H1 (cell line): ENCODE measurements around the gene DIAPH2. TPM values are rescaled to one million over a fixed set of nuclear protein-coding genes. Genes with fewer than 3 reads are reported as not detected.

Experiments used
- CTCF ChIA-PET: fragments of 300-600 bp; sonication (Branson Sonifier 250); formaldehyde crosslinking; loops from one replicate; lab custom pipeline; 2021; ENCODE audit not compliant: partially characterized antibody; lab: Charles Lee
- POLR2A ChIA-PET: fragments of 300-600 bp; sonication (Branson Sonifier 250); formaldehyde crosslinking; loops from one replicate; lab custom pipeline; 2021; ENCODE audit warnings: inconsistent platforms; ENCODE audit not compliant: partially characterized antibody; lab: Charles Lee
- DNase-seq, 2 experiments: peaks; one replicate each; pipeline versions ENCODE4 v3.0.0 to v3.0.0-alpha.2; 2010 to 2022; ENCODE audit warnings: low spot score in 2 of 2, low read depth in 1 of 2, mixed read lengths in 1 of 2
- FAIRE-seq: peaks from 2 replicates; lab custom pipeline; 2011; peaks lifted over from hg19 to GRCh38; lab: Jason Lieb, UNC
- H2AFZ ChIP-seq: 2 replicates; pipeline ENCODE4 v1.8.1; 2012; ENCODE audit warnings: low read length, inconsistent platforms
- H2AK5ac ChIP-seq: 2 replicates; pipeline ENCODE4 v1.6.1; 2013; ENCODE audit warnings: low read depth, low read length
- H2BK120ac ChIP-seq: replicated peaks from 2 replicates; pipeline ENCODE3; 2013; ENCODE audit warnings: low read depth, low read length, inconsistent platforms
- H2BK12ac ChIP-seq: 2 replicates; pipeline ENCODE4 v1.6.1; 2013; ENCODE audit warnings: low read depth, low read length
- H2BK15ac ChIP-seq: 2 replicates; pipeline ENCODE4 v1.6.1; 2013; ENCODE audit warnings: low read length
- H2BK20ac ChIP-seq: 2 replicates; pipeline ENCODE4 v1.6.1; 2013; ENCODE audit warnings: low read length
- H2BK5ac ChIP-seq: 2 replicates; pipeline ENCODE4 v1.6.1; 2013; ENCODE audit warnings: low read depth, low read length
- H3K14ac ChIP-seq: 2 replicates; pipeline ENCODE4 v1.6.1; 2013; ENCODE audit warnings: inconsistent platforms; ENCODE audit not compliant: insufficient read length
- H3K18ac ChIP-seq: 2 replicates; pipeline ENCODE4 v1.6.1; 2013; ENCODE audit warnings: low read length; ENCODE audit errors: extremely low read depth
- H3K23ac ChIP-seq: 2 replicates; pipeline ENCODE4 v1.6.1; 2013; ENCODE audit warnings: inconsistent platforms; ENCODE audit not compliant: insufficient read length
- H3K23me2 ChIP-seq: 2 replicates; pipeline ENCODE4 v1.6.1; 2013; ENCODE audit warnings: low read depth, low read length
- H3K27ac ChIP-seq: 2 replicates; pipeline ENCODE4 v1.6.1; 2011; ENCODE audit warnings: low read depth, low read length, inconsistent platforms
- H3K27me3 ChIP-seq, 4 experiments: replicated peaks in 1 of 4; 1 replicate in 1 of 4; 2 replicates in 3 of 4; pipeline versions ENCODE4 v1.6.1 to v1.8.1; 2011 to 2013; ENCODE audit warnings: low read length in 3 of 4, mild to moderate bottlenecking in 3 of 4, inconsistent platforms in 2 of 4, mixed read lengths in 2 of 4, moderate library complexity in 1 of 4; ENCODE audit not compliant: control insufficient read depth in 3 of 4, insufficient read depth in 3 of 4; ENCODE audit errors: extremely low read depth in 1 of 4
- H3K36me3 ChIP-seq, 4 experiments: 2 replicates each; pipeline versions ENCODE4 v1.6.1 to v1.8.1; 2011 to 2013; ENCODE audit warnings: mild to moderate bottlenecking in 4 of 4, low read length in 3 of 4, moderate library complexity in 2 of 4, control low read depth in 1 of 4, inconsistent platforms in 1 of 4; ENCODE audit not compliant: insufficient read depth in 4 of 4, control insufficient read depth in 2 of 4
- H3K4ac ChIP-seq: replicated peaks from 2 replicates; pipeline ENCODE3; 2013; ENCODE audit warnings: low read length, low read depth, mixed read lengths, inconsistent platforms; ENCODE audit not compliant: insufficient read length
- H3K4me1 ChIP-seq, 4 experiments: replicated peaks in 1 of 4; 1 replicate in 1 of 4; 2 replicates in 3 of 4; pipeline versions ENCODE4 v1.6.1 to v1.8.1; 2011 to 2013; ENCODE audit warnings: low read length in 3 of 4, inconsistent platforms in 2 of 4, mixed read lengths in 1 of 4; ENCODE audit not compliant: insufficient read depth in 4 of 4, control insufficient read depth in 3 of 4
- H3K4me2 ChIP-seq, 2 experiments: 2 replicates each; pipeline versions ENCODE4 v1.6.1 to v1.8.1; 2011 to 2013; ENCODE audit warnings: low read depth in 2 of 2, low read length in 2 of 2, control low read depth in 1 of 2, inconsistent platforms in 1 of 2, mild to moderate bottlenecking in 1 of 2; ENCODE audit not compliant: insufficient read depth in 1 of 2
- H3K4me3 ChIP-seq, 4 experiments: fragments of 200-600, 300-600 bp in 1 of 4; sonication (generic), shearing (Covaris generic), sonication (Bioruptor Twin) in 1 of 4; 2 replicates each; pipeline versions ENCODE4 v1.5.1 to v1.8.1; 2011 to 2016; ENCODE audit warnings: low read length in 4 of 4, low read depth in 3 of 4, control low read depth in 2 of 4, inconsistent platforms in 2 of 4, mild to moderate bottlenecking in 2 of 4, mixed read lengths in 1 of 4, moderate library complexity in 1 of 4; ENCODE audit not compliant: insufficient read depth in 2 of 4; ENCODE audit errors: extremely low read depth in 1 of 4
- H3K56ac ChIP-seq: replicated peaks from 2 replicates; pipeline ENCODE3; 2013; ENCODE audit warnings: low read depth, mild to moderate bottlenecking, mixed read lengths, low read length, inconsistent platforms; ENCODE audit not compliant: insufficient read length
- H3K79me1 ChIP-seq: 2 replicates; pipeline ENCODE4 v1.6.1; 2013; ENCODE audit warnings: low read depth, low read length, control low read depth
- H3K79me2 ChIP-seq, 2 experiments: 2 replicates each; pipeline versions ENCODE4 v1.6.1 to v1.8.1; 2012 to 2013; ENCODE audit warnings: low read length in 2 of 2, mild to moderate bottlenecking in 2 of 2, inconsistent platforms in 1 of 2; ENCODE audit not compliant: insufficient read depth in 2 of 2, control insufficient read depth in 1 of 2
- H3K9ac ChIP-seq, 4 experiments: replicated peaks in 1 of 4; 1 replicate in 1 of 4; 2 replicates in 3 of 4; pipeline versions ENCODE4 v1.6.1 to v1.8.1; 2011 to 2013; ENCODE audit warnings: low read depth in 3 of 4, low read length in 3 of 4, control low read depth in 2 of 4, mild to moderate bottlenecking in 2 of 4, moderate library complexity in 2 of 4, inconsistent platforms in 1 of 4; ENCODE audit errors: extremely low read depth in 1 of 4
- H3K9me3 ChIP-seq, 2 experiments: 2 replicates each; pipeline versions ENCODE4 v1.6.1 to v1.8.1; 2012 to 2013; ENCODE audit warnings: mild to moderate bottlenecking in 2 of 2, moderate library complexity in 2 of 2, control low read depth in 1 of 2, inconsistent platforms in 1 of 2, low read depth in 1 of 2, low read length in 1 of 2, mixed read lengths in 1 of 2; ENCODE audit not compliant: insufficient read depth in 2 of 2
- H4K20me1 ChIP-seq, 2 experiments: replicated peaks in 1 of 2; 2 replicates each; pipeline versions ENCODE3 to v1.8.1; 2011 to 2013; ENCODE audit warnings: inconsistent platforms in 2 of 2, low read length in 2 of 2, mild to moderate bottlenecking in 1 of 2; ENCODE audit not compliant: insufficient read depth in 2 of 2, control insufficient read depth in 1 of 2
- H4K5ac ChIP-seq: 2 replicates; pipeline ENCODE4 v1.6.1; 2013; ENCODE audit warnings: low read length, low read depth, mixed read lengths, inconsistent platforms; ENCODE audit not compliant: insufficient read length
- H4K8ac ChIP-seq: 2 replicates; pipeline ENCODE4 v1.8.0; 2013; ENCODE audit warnings: mild to moderate bottlenecking, moderate library complexity, low read length, inconsistent platforms; ENCODE audit not compliant: insufficient read depth; ENCODE audit errors: extremely low read depth
- H4K91ac ChIP-seq: replicated peaks from 2 replicates; pipeline ENCODE3; 2013; ENCODE audit warnings: low read length, mixed read lengths, inconsistent platforms; ENCODE audit not compliant: insufficient read length
- CREB1 ChIP-seq: IDR thresholded peaks from 2 replicates; pipeline ENCODE4 v1.6.1; 2012; ENCODE audit warnings: inconsistent platforms
- FOSL1 ChIP-seq: IDR thresholded peaks from 2 replicates; pipeline ENCODE4 v1.6.1; 2011; ENCODE audit warnings: mild to moderate bottlenecking, low read depth, low read length, moderate library complexity; ENCODE audit not compliant: insufficient read depth
- HDAC6 ChIP-seq: IDR thresholded peaks from one replicate; pipeline ENCODE4 v1.7.1; 2012; ENCODE audit warnings: low read depth, mild to moderate bottlenecking, inconsistent platforms, low read length, moderate library complexity
- JUN ChIP-seq: IDR thresholded peaks from 2 replicates; pipeline ENCODE4 v1.6.1; 2011; ENCODE audit warnings: low read depth, mild to moderate bottlenecking, improper control_type of control experiment, low read length
- RNF2 ChIP-seq: fragments of 200-900, 300-1000 bp; sonication (generic); IDR thresholded peaks from 2 replicates; pipeline ENCODE4 v1.7.1; 2016; ENCODE audit warnings: borderline replicate concordance, low read depth, mild to moderate bottlenecking, antibody characterized with exemption, low read length; ENCODE audit not compliant: poor library complexity, severe bottlenecking; ENCODE audit errors: missing control alignments
- SP1 ChIP-seq: IDR thresholded peaks from 2 replicates; pipeline ENCODE4 v1.6.1; 2011; ENCODE audit warnings: low read depth, low read length
- SUZ12 ChIP-seq: fragments of 200-600 bp; sonication (generic); IDR thresholded peaks from 2 replicates; pipeline ENCODE4 v1.6.1; 2012; ENCODE audit warnings: mild to moderate bottlenecking, inconsistent platforms, low read length, moderate library complexity, mixed read lengths
- TAF7 ChIP-seq: optimal IDR thresholded peaks from 2 replicates; pipeline ENCODE3; 2011; ENCODE audit warnings: low read depth, mild to moderate bottlenecking, inconsistent platforms, low read length, moderate library complexity, borderline replicate concordance
- TCF12 ChIP-seq: IDR thresholded peaks from 2 replicates; pipeline ENCODE4 v1.6.1; 2011; ENCODE audit warnings: low read depth, mild to moderate bottlenecking, low read length
- TEAD4 ChIP-seq: IDR thresholded peaks from 2 replicates; pipeline ENCODE4 v1.6.1; 2012; ENCODE audit warnings: low read depth, low read length, inconsistent platforms, mixed read lengths
- WGBS, 2 experiments: shearing (Covaris generic) in 1 of 2; methylation state at CpG; one replicate each; pipeline versions ENCODE4 v1.1.6 to v1.1.7; 2013 to 2015; ENCODE audit warnings: low lambda C conversion rate in 2 of 2, mixed read lengths in 2 of 2, inconsistent platforms in 1 of 2, low coverage in 1 of 2, missing lambda C conversion rate in 1 of 2; ENCODE audit not compliant: insufficient replicate concordance in 2 of 2, insufficient coverage in 1 of 2, insufficient read length in 1 of 2; ENCODE audit errors: extremely low coverage in 1 of 2, missing lambda C conversion rate in 1 of 2; 5-methylcytosine and 5-hydroxymethylcytosine counted together
- polyA plus RNA-seq, 7 experiments: library from polyadenylated mRNA; depleted of rRNA in 3 of 7; stranded (reverse) in 5 of 7; unstranded in 2 of 7; fragments of >200 nt in 5 of 7; fragments of 200-250 nt in 2 of 7; gene quantifications; 1 replicate in 5 of 7; 2 replicates in 1 of 7; 4 replicates in 1 of 7; pipeline versions ENCODE4 v1.2.1 to v1.2.3, GENCODE V29; 2011 to 2013; ENCODE audit warnings: missing spikeins in 2 of 7, mixed read lengths in 2 of 7
- total RNA-seq: library from RNA; stranded (reverse); fragmentation: NEBNext Ultra II Directional; extraction: Animal tissue kit (Norgen Biotek cat#: 25700); gene quantifications from 2 replicates; pipeline ENCODE4 v1.2.1, GENCODE V29; 2021
- TF ChIP-seq, protein P1 (sequence below): IDR thresholded peaks from 2 replicates; pipeline ENCODE4 v1.6.1; 2012; ENCODE audit warnings: inconsistent platforms

Gene DIAPH2
- total and polyA plus RNA-seq, 2 of the 8 experiments (the other 6 are each of a cell fraction or from before 2014, with no cell fraction given), result 4.4 to 24.3 TPM

DNA sequence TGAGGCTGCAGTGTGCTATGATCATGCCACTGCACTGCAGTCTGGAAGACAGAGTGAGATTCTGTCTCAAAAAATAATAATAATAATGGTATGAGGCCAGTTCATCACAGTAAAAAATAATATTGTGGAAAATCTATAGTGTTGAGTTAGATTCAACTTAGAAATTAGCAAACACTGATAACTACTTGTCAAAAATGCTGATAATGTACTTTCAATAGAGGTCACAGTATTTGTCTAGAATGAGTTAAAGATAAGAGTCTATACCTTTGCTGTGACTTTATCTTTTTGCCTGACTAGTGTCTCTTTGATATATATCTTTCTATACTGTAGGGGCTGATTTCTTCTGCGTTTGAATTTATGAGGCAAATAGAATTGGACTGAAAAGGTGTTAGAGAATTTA, 629.7 kb downstream of the DIAPH2 start:
- CTCF ChIA-PET, result interaction anchor here (1.5 kb wide), 1 partner anchor 13 kb away, joined by 3 read pairs; no protein-coding TSS in a partner anchor
- TF ChIP-seq SUZ12, result no peak
- TF ChIP-seq, protein P1, sequence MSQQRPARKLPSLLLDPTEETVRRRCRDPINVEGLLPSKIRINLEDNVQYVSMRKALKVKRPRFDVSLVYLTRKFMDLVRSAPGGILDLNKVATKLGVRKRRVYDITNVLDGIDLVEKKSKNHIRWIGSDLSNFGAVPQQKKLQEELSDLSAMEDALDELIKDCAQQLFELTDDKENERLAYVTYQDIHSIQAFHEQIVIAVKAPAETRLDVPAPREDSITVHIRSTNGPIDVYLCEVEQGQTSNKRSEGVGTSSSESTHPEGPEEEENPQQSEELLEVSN, result no peak
- TF ChIP-seq JUN, result no peak
- TF ChIP-seq CREB1, result no peak
- TF ChIP-seq FOSL1, result no peak
- TF ChIP-seq TCF12, result no peak
- TF ChIP-seq TEAD4, result no peak
- no peak for TF ChIP-seq HDAC6
- no peak for TF ChIP-seq RNF2
- no peak for TF ChIP-seq TAF7
- no peak for TF ChIP-seq SP1
- Histone ChIP-seq H3K79me1 (no peaks in the 10 kb centered on the region), H3K36me3 (peaks cover 0 to 15% (median 0%) of the 10 kb centered on the region in 4 experiments; a peak in 4 of 8 replicates), H4K20me1 (no peaks in the 10 kb centered on the region), H3K27ac (no peak overlapping the region), H3K18ac (no peak overlapping the region), H2AK5ac (no peak overlapping the region), H2AFZ (no peak overlapping the region), H2BK15ac (no peak overlapping the region), H3K27me3 (no peaks in the 10 kb centered on the region), H3K56ac (no peak overlapping the region), H2BK12ac (no peak overlapping the region), H2BK5ac (no peak overlapping the region), H3K9me3 (no peaks in the 10 kb centered on the region), H4K8ac (no peak overlapping the region), H3K79me2 (peaks cover 5 to 80% of the 10 kb centered on the region in 2 experiments; a peak in 3 of 4 replicates), H3K4me3 (no peak overlapping the region), H3K4me2 (peak overlapping the region in 1 of 2 experiments; percentile 15; a peak in 2 of 4 replicates), H3K9ac (no peak overlapping the region), H3K14ac (no peak overlapping the region), H3K23ac (no peak overlapping the region), H2BK120ac (no peak overlapping the region), H4K5ac (no peak overlapping the region), H3K4me1 (no peaks in the 10 kb centered on the region; a peak in 1 of 7 replicates), H4K91ac (no peak overlapping the region), H3K23me2 (0 out of 2 replicates have a peak, but pooled peaks cover 3% of the 10 kb centered on the region), H3K4ac (no peak overlapping the region), H2BK20ac (no peak overlapping the region)
- 95% methylated on average over 1 of the region's 1 CpG; no CpG with 5 or more reads in 1 of the 2 experiments for WGBS, 2 experiments
- POLR2A ChIA-PET, result interaction anchor here (0.6 to 1.0 kb wide), 2 partner anchors 13 to 38 kb away, joined by 4 to 5 read pairs; no protein-coding TSS in a partner anchor
- DNase-seq (no peak), FAIRE-seq (no peak)
